HEK293 (cell line): Measurements from ENCODE around the gene STN1.

Experiments
- CTCF ChIA-PET: fragments of 350-600 bp; formaldehyde crosslinking; extraction: SDS; loops from one replicate; lab custom pipeline; 2021; ENCODE audit warnings: antibody characterized with exemption; lab: Yijun Ruan, JAX
- POLR2A ChIA-PET: fragments of 300-600 bp; formaldehyde crosslinking; extraction: SDS; loops from one replicate; lab custom pipeline; 2020; ENCODE audit warnings: antibody characterized with exemption, inconsistent platforms; lab: Yijun Ruan, JAX
- H3K27ac ChIP-seq: fragments of 200-500 bp; sonication (Bioruptor generic); 2 replicates; pipeline ENCODE4 v1.5.1; 2014; ENCODE audit warnings: low read depth, low read length, control low read depth, inconsistent platforms; ENCODE audit errors: extremely low read depth
- H3K36me3 ChIP-seq, 2 experiments: fragments of 200-500 bp in 1 of 2; sonication (Bioruptor generic) in 1 of 2; 1 replicate in 1 of 2; 2 replicates in 1 of 2; pipeline ENCODE4 v1.5.1; 2014 to 2017; ENCODE audit warnings: inconsistent platforms in 2 of 2, low read length in 2 of 2; ENCODE audit not compliant: control insufficient read depth in 2 of 2, insufficient read depth in 1 of 2
- H3K4me1 ChIP-seq: fragments of 200-500 bp; sonication (Bioruptor generic); 2 replicates; pipeline ENCODE4 v1.5.1; 2014; ENCODE audit warnings: mild to moderate bottlenecking, low read length, inconsistent platforms; ENCODE audit not compliant: control insufficient read depth, insufficient read depth
- H3K4me3 ChIP-seq: 2 replicates; pipeline ENCODE4 v1.5.1; 2011; ENCODE audit warnings: low read depth, mild to moderate bottlenecking, control low read depth, low read length, moderate library complexity
- H3K9me3 ChIP-seq: fragments of 200-500 bp; sonication (Bioruptor generic); 2 replicates; pipeline ENCODE4 v1.5.1; 2014; ENCODE audit warnings: low read depth, low read length, inconsistent platforms; ENCODE audit not compliant: control insufficient read depth, insufficient read depth
- FEZF1 ChIP-seq: fragments of 450-650 bp; formaldehyde crosslinking; IDR thresholded peaks from 2 replicates; pipeline ENCODE4 v1.5.1; 2016; ENCODE audit warnings: missing biosample characterization, missing genetic modification characterization
- GLI2 ChIP-seq: fragments of 450-650 bp; formaldehyde crosslinking; IDR thresholded peaks from 2 replicates; pipeline ENCODE4; 2017; ENCODE audit warnings: missing biosample characterization, missing genetic modification characterization, low read depth, borderline replicate concordance
- KLF1 ChIP-seq: fragments of 450-650 bp; formaldehyde crosslinking; IDR thresholded peaks from 2 replicates; pipeline ENCODE4 v1.5.1; 2016; ENCODE audit warnings: missing biosample characterization, missing genetic modification characterization
- MYNN ChIP-seq: fragments of 450-650 bp; formaldehyde crosslinking; IDR thresholded peaks from 2 replicates; pipeline ENCODE4 v1.5.1; 2016; ENCODE audit warnings: missing biosample characterization, missing genetic modification characterization, borderline replicate concordance
- PATZ1 ChIP-seq: fragments of 450-650 bp; formaldehyde crosslinking; IDR thresholded peaks from 2 replicates; pipeline ENCODE4 v1.5.1; 2016; ENCODE audit warnings: missing biosample characterization, missing genetic modification characterization
- RBAK ChIP-seq: fragments of 450-650 bp; formaldehyde crosslinking; IDR thresholded peaks from 2 replicates; pipeline ENCODE4 v1.5.1; 2016; ENCODE audit warnings: missing biosample characterization, missing genetic modification characterization
- WT1 ChIP-seq: fragments of 450-650 bp; formaldehyde crosslinking; IDR thresholded peaks from 2 replicates; pipeline ENCODE4 v1.5.1; 2016; ENCODE audit warnings: missing biosample characterization, missing genetic modification characterization
- ZBTB48 ChIP-seq: fragments of 450-650 bp; formaldehyde crosslinking; IDR thresholded peaks from 2 replicates; pipeline ENCODE4 v1.5.1; 2016; ENCODE audit warnings: missing biosample characterization, missing genetic modification characterization
- ZEB2 ChIP-seq: fragments of 450-650 bp; formaldehyde crosslinking; IDR thresholded peaks from 2 replicates; pipeline ENCODE4 v1.5.1; 2016; ENCODE audit warnings: missing biosample characterization, missing genetic modification characterization
- ZFP3 ChIP-seq: fragments of 450-650 bp; formaldehyde crosslinking; IDR thresholded peaks from 2 replicates; pipeline ENCODE4 v1.5.1; 2016; ENCODE audit warnings: low read depth, missing biosample characterization, missing genetic modification characterization
- ZNF10 ChIP-seq: fragments of 450-650 bp; formaldehyde crosslinking; IDR thresholded peaks from 2 replicates; pipeline ENCODE4 v1.5.1; 2017; ENCODE audit warnings: missing biosample characterization, missing genetic modification characterization
- ZNF114 ChIP-seq: fragments of 450-650 bp; formaldehyde crosslinking; IDR thresholded peaks from 2 replicates; pipeline ENCODE4 v1.5.0; 2017; ENCODE audit warnings: missing biosample characterization, missing genetic modification characterization
- ZNF140 ChIP-seq: fragments of 450-650 bp; formaldehyde crosslinking; IDR thresholded peaks from 2 replicates; pipeline ENCODE4 v1.5.1; 2016; ENCODE audit warnings: missing biosample characterization, missing genetic modification characterization
- ZNF19 ChIP-seq: fragments of 450-650 bp; formaldehyde crosslinking; IDR thresholded peaks from 2 replicates; pipeline ENCODE4; 2016; ENCODE audit warnings: missing biosample characterization, missing genetic modification characterization, low read depth
- ZNF2 ChIP-seq: fragments of 450-650 bp; formaldehyde crosslinking; IDR thresholded peaks from 2 replicates; pipeline ENCODE4 v1.5.1; 2016; ENCODE audit warnings: missing biosample characterization, missing genetic modification characterization
- ZNF26 ChIP-seq: fragments of 450-650 bp; formaldehyde crosslinking; IDR thresholded peaks from 2 replicates; pipeline ENCODE4 v1.5.1; 2016; ENCODE audit warnings: missing biosample characterization, missing genetic modification characterization
- ZNF335 ChIP-seq: fragments of 450-650 bp; formaldehyde crosslinking; conservative IDR thresholded peaks from 2 replicates; pipeline ENCODE4 v1.5.1; 2016; ENCODE audit warnings: missing biosample characterization, missing genetic modification characterization
- ZNF37A ChIP-seq: fragments of 450-650 bp; IDR thresholded peaks from 2 replicates; pipeline ENCODE4 v1.5.1; 2018; ENCODE audit warnings: missing biosample characterization, missing genetic modification characterization
- ZNF416 ChIP-seq: fragments of 450-650 bp; formaldehyde crosslinking; IDR thresholded peaks from 2 replicates; pipeline ENCODE4 v1.5.1; 2016; ENCODE audit warnings: missing biosample characterization, missing genetic modification characterization
- ZNF549 ChIP-seq: fragments of 450-650 bp; IDR thresholded peaks from 2 replicates; pipeline ENCODE4 v1.5.1; 2018; ENCODE audit warnings: missing biosample characterization, missing genetic modification characterization, mild to moderate bottlenecking, inconsistent platforms, moderate library complexity
- ZNF560 ChIP-seq: fragments of 450-650 bp; formaldehyde crosslinking; IDR thresholded peaks from 2 replicates; pipeline ENCODE4 v1.5.1; 2017; ENCODE audit warnings: missing biosample characterization, missing genetic modification characterization, borderline replicate concordance
- ZNF664 ChIP-seq: fragments of 450-650 bp; formaldehyde crosslinking; IDR thresholded peaks from 2 replicates; pipeline ENCODE4 v1.5.1; 2016; ENCODE audit warnings: missing biosample characterization, missing genetic modification characterization
- ZSCAN16 ChIP-seq: fragments of 450-650 bp; formaldehyde crosslinking; IDR thresholded peaks from 2 replicates; pipeline ENCODE4 v1.5.1; 2016; ENCODE audit warnings: missing biosample characterization, missing genetic modification characterization
- ZSCAN30 ChIP-seq: fragments of 450-650 bp; IDR thresholded peaks from 2 replicates; pipeline ENCODE4 v1.5.1; 2018; ENCODE audit warnings: missing biosample characterization, mild to moderate bottlenecking, missing genetic modification characterization, moderate library complexity

The STN1 gene

GRCh38 chr10:103917302-103918052, 507 bp downstream of the STN1 start (continued):
- TF ChIP-seq ZEB2 (tag by site-specific recombination) (peak; percentile 81; the same call in 1 of the 2 replicates), ZNF26 (no peak), GLI2 (tag by site-specific recombination) (no peak), PATZ1 (tag by site-specific recombination) (no peak), ZBTB48 (tag by site-specific recombination) (peak; percentile 79), ZNF416 (no peak), ZNF37A (tag by site-specific recombination) (no peak), RBAK (tag by site-specific recombination) (no peak), ZNF560 (tag by site-specific recombination) (no peak), KLF1 (tag by site-specific recombination) (no peak), ZSCAN16 (tag by site-specific recombination) (no peak), ZNF549 (tag by site-specific recombination) (no peak), WT1 (no peak)

GRCh38 chr10:103916876-103917275, 1.1 kb downstream of the STN1 start:
- CTCF ChIA-PET: interaction anchor here (0.6 to 0.7 kb wide), 4 partner anchors 15 to 1157 kb away, joined by 3 read pairs; no protein-coding TSS in a partner anchor
- POLR2A ChIA-PET: interaction anchor here (0.7 to 2.3 kb wide), 2 partner anchors 9 to 17 kb away, joined by 5 to 11 read pairs; no protein-coding TSS in a partner anchor

GRCh38 chr10:103916254-103916653, 1.7 kb downstream of the STN1 start:
- Histone ChIP-seq H3K4me3 (no peak overlapping the region), H3K4me1 (peaks cover 12% of the 10 kb centered on the region), H3K27ac (no peak overlapping the region; the same call in 1 of the 2 replicates), H3K9me3 (no peaks in the 10 kb centered on the region), H3K36me3 (peaks cover 0 to 11% of the 10 kb centered on the region in 2 experiments; a peak in 1 of 3 replicates)
- TF ChIP-seq ZNF664 (tag by site-specific recombination) (peak; percentile 64; the same call in 1 of the 2 replicates), ZNF335 (tag by site-specific recombination) (no peak), ZFP3 (tag by site-specific recombination) (no peak), ZNF2 (no peak)
- ChIA-PET POLR2A (interaction anchor here (0.6 to 2.3 kb wide), 3 partner anchors 8 to 279 kb away, joined by 5 to 11 read pairs (median 5); no protein-coding TSS in a partner anchor), CTCF (interaction anchor here (0.7 kb wide), 2 partner anchors 549 to 1156 kb away, joined by 3 read pairs; no protein-coding TSS in a partner anchor)

More at GRCh38 chr10:103916876-103917275, 1.1 kb downstream of the STN1 start:
- peak overlapping the region; percentile 66 for H3K4me3 ChIP-seq
- peaks cover 0 to 11% of the 10 kb centered on the region in 2 experiments; a peak in 1 of 3 replicates for H3K36me3 ChIP-seq
- no peaks in the 10 kb centered on the region for H3K9me3 ChIP-seq
- peaks cover 12% of the 10 kb centered on the region for H3K4me1 ChIP-seq
- TF ChIP-seq MYNN (tag by site-specific recombination) (no peak), ZNF10 (peak; percentile 57; the same call in 1 of the 2 replicates), ZNF140 (tag by site-specific recombination) (no peak), ZNF19 (no peak), FEZF1 (no peak), ZNF114 (tag by site-specific recombination) (no peak), ZSCAN30 (tag by site-specific recombination) (no peak)
- TF ChIP-seq, all 188 proteins: peak for 1
- peak overlapping the region; percentile 74 for H3K27ac ChIP-seq
